H1 (cell line): Measurements from ENCODE around the gene STRN. TPM values are rescaled to one million over a fixed set of nuclear protein-coding genes. Genes with fewer than 3 reads are reported as not detected.

Source experiments
- CTCF ChIA-PET: fragments of 300-600 bp; sonication (Branson Sonifier 250); formaldehyde crosslinking; loops from one replicate; lab custom pipeline; 2021; ENCODE audit not compliant: partially characterized antibody; lab: Charles Lee
- POLR2A ChIA-PET: fragments of 300-600 bp; sonication (Branson Sonifier 250); formaldehyde crosslinking; loops from one replicate; lab custom pipeline; 2021; ENCODE audit warnings: inconsistent platforms; ENCODE audit not compliant: partially characterized antibody; lab: Charles Lee
- DNase-seq, 2 experiments: peaks; one replicate each; pipeline versions ENCODE4 v3.0.0 to v3.0.0-alpha.2; 2010 to 2022; ENCODE audit warnings: low spot score in 2 of 2, low read depth in 1 of 2, mixed read lengths in 1 of 2
- FAIRE-seq: peaks from 2 replicates; lab custom pipeline; 2011; peaks lifted over from hg19 to GRCh38; lab: Jason Lieb, UNC
- H2AFZ ChIP-seq: 2 replicates; pipeline ENCODE4 v1.8.1; 2012; ENCODE audit warnings: low read length, inconsistent platforms
- H2AK5ac ChIP-seq: 2 replicates; pipeline ENCODE4 v1.6.1; 2013; ENCODE audit warnings: low read depth, low read length
- H2BK120ac ChIP-seq: replicated peaks from 2 replicates; pipeline ENCODE3; 2013; ENCODE audit warnings: low read depth, low read length, inconsistent platforms
- H2BK12ac ChIP-seq: 2 replicates; pipeline ENCODE4 v1.6.1; 2013; ENCODE audit warnings: low read depth, low read length
- H2BK15ac ChIP-seq: 2 replicates; pipeline ENCODE4 v1.6.1; 2013; ENCODE audit warnings: low read length
- H2BK20ac ChIP-seq: 2 replicates; pipeline ENCODE4 v1.6.1; 2013; ENCODE audit warnings: low read length
- H2BK5ac ChIP-seq: 2 replicates; pipeline ENCODE4 v1.6.1; 2013; ENCODE audit warnings: low read depth, low read length
- H3K14ac ChIP-seq: 2 replicates; pipeline ENCODE4 v1.6.1; 2013; ENCODE audit warnings: inconsistent platforms; ENCODE audit not compliant: insufficient read length
- H3K18ac ChIP-seq: 2 replicates; pipeline ENCODE4 v1.6.1; 2013; ENCODE audit warnings: low read length; ENCODE audit errors: extremely low read depth
- H3K23ac ChIP-seq: 2 replicates; pipeline ENCODE4 v1.6.1; 2013; ENCODE audit warnings: inconsistent platforms; ENCODE audit not compliant: insufficient read length
- H3K23me2 ChIP-seq: 2 replicates; pipeline ENCODE4 v1.6.1; 2013; ENCODE audit warnings: low read depth, low read length
- H3K27ac ChIP-seq: 2 replicates; pipeline ENCODE4 v1.6.1; 2011; ENCODE audit warnings: low read depth, low read length, inconsistent platforms
- H3K27me3 ChIP-seq, 4 experiments: replicated peaks in 1 of 4; 1 replicate in 1 of 4; 2 replicates in 3 of 4; pipeline versions ENCODE4 v1.6.1 to v1.8.1; 2011 to 2013; ENCODE audit warnings: low read length in 3 of 4, mild to moderate bottlenecking in 3 of 4, inconsistent platforms in 2 of 4, mixed read lengths in 2 of 4, moderate library complexity in 1 of 4; ENCODE audit not compliant: control insufficient read depth in 3 of 4, insufficient read depth in 3 of 4; ENCODE audit errors: extremely low read depth in 1 of 4
- H3K36me3 ChIP-seq, 4 experiments: 2 replicates each; pipeline versions ENCODE4 v1.6.1 to v1.8.1; 2011 to 2013; ENCODE audit warnings: mild to moderate bottlenecking in 4 of 4, low read length in 3 of 4, moderate library complexity in 2 of 4, control low read depth in 1 of 4, inconsistent platforms in 1 of 4; ENCODE audit not compliant: insufficient read depth in 4 of 4, control insufficient read depth in 2 of 4
- H3K4ac ChIP-seq: replicated peaks from 2 replicates; pipeline ENCODE3; 2013; ENCODE audit warnings: low read length, low read depth, mixed read lengths, inconsistent platforms; ENCODE audit not compliant: insufficient read length
- H3K4me1 ChIP-seq, 4 experiments: replicated peaks in 1 of 4; 1 replicate in 1 of 4; 2 replicates in 3 of 4; pipeline versions ENCODE4 v1.6.1 to v1.8.1; 2011 to 2013; ENCODE audit warnings: low read length in 3 of 4, inconsistent platforms in 2 of 4, mixed read lengths in 1 of 4; ENCODE audit not compliant: insufficient read depth in 4 of 4, control insufficient read depth in 3 of 4
- H3K4me2 ChIP-seq, 2 experiments: 2 replicates each; pipeline versions ENCODE4 v1.6.1 to v1.8.1; 2011 to 2013; ENCODE audit warnings: low read depth in 2 of 2, low read length in 2 of 2, control low read depth in 1 of 2, inconsistent platforms in 1 of 2, mild to moderate bottlenecking in 1 of 2; ENCODE audit not compliant: insufficient read depth in 1 of 2
- H3K4me3 ChIP-seq, 4 experiments: fragments of 200-600, 300-600 bp in 1 of 4; sonication (generic), shearing (Covaris generic), sonication (Bioruptor Twin) in 1 of 4; 2 replicates each; pipeline versions ENCODE4 v1.5.1 to v1.8.1; 2011 to 2016; ENCODE audit warnings: low read length in 4 of 4, low read depth in 3 of 4, control low read depth in 2 of 4, inconsistent platforms in 2 of 4, mild to moderate bottlenecking in 2 of 4, mixed read lengths in 1 of 4, moderate library complexity in 1 of 4; ENCODE audit not compliant: insufficient read depth in 2 of 4; ENCODE audit errors: extremely low read depth in 1 of 4
- H3K56ac ChIP-seq: replicated peaks from 2 replicates; pipeline ENCODE3; 2013; ENCODE audit warnings: low read depth, mild to moderate bottlenecking, mixed read lengths, low read length, inconsistent platforms; ENCODE audit not compliant: insufficient read length
- H3K79me1 ChIP-seq: 2 replicates; pipeline ENCODE4 v1.6.1; 2013; ENCODE audit warnings: low read depth, low read length, control low read depth
- H3K79me2 ChIP-seq, 2 experiments: 2 replicates each; pipeline versions ENCODE4 v1.6.1 to v1.8.1; 2012 to 2013; ENCODE audit warnings: low read length in 2 of 2, mild to moderate bottlenecking in 2 of 2, inconsistent platforms in 1 of 2; ENCODE audit not compliant: insufficient read depth in 2 of 2, control insufficient read depth in 1 of 2
- H3K9ac ChIP-seq, 4 experiments: replicated peaks in 1 of 4; 1 replicate in 1 of 4; 2 replicates in 3 of 4; pipeline versions ENCODE4 v1.6.1 to v1.8.1; 2011 to 2013; ENCODE audit warnings: low read depth in 3 of 4, low read length in 3 of 4, control low read depth in 2 of 4, mild to moderate bottlenecking in 2 of 4, moderate library complexity in 2 of 4, inconsistent platforms in 1 of 4; ENCODE audit errors: extremely low read depth in 1 of 4
- H3K9me3 ChIP-seq, 2 experiments: 2 replicates each; pipeline versions ENCODE4 v1.6.1 to v1.8.1; 2012 to 2013; ENCODE audit warnings: mild to moderate bottlenecking in 2 of 2, moderate library complexity in 2 of 2, control low read depth in 1 of 2, inconsistent platforms in 1 of 2, low read depth in 1 of 2, low read length in 1 of 2, mixed read lengths in 1 of 2; ENCODE audit not compliant: insufficient read depth in 2 of 2
- H4K20me1 ChIP-seq, 2 experiments: replicated peaks in 1 of 2; 2 replicates each; pipeline versions ENCODE3 to v1.8.1; 2011 to 2013; ENCODE audit warnings: inconsistent platforms in 2 of 2, low read length in 2 of 2, mild to moderate bottlenecking in 1 of 2; ENCODE audit not compliant: insufficient read depth in 2 of 2, control insufficient read depth in 1 of 2
- H4K5ac ChIP-seq: 2 replicates; pipeline ENCODE4 v1.6.1; 2013; ENCODE audit warnings: low read length, low read depth, mixed read lengths, inconsistent platforms; ENCODE audit not compliant: insufficient read length
- H4K8ac ChIP-seq: 2 replicates; pipeline ENCODE4 v1.8.0; 2013; ENCODE audit warnings: mild to moderate bottlenecking, moderate library complexity, low read length, inconsistent platforms; ENCODE audit not compliant: insufficient read depth; ENCODE audit errors: extremely low read depth
- H4K91ac ChIP-seq: replicated peaks from 2 replicates; pipeline ENCODE3; 2013; ENCODE audit warnings: low read length, mixed read lengths, inconsistent platforms; ENCODE audit not compliant: insufficient read length
- BACH1 ChIP-seq: IDR thresholded peaks from 2 replicates; pipeline ENCODE4 v1.6.1; 2012; ENCODE audit warnings: low read length, improper control_type of control experiment
- BCL11A ChIP-seq, 2 experiments: IDR thresholded peaks; one replicate each; pipeline ENCODE4 v1.6.1; 2011; ENCODE audit warnings: low read depth in 2 of 2, low read length in 2 of 2, mild to moderate bottlenecking in 2 of 2
- CHD2 ChIP-seq: IDR thresholded peaks from 2 replicates; pipeline ENCODE4 v1.6.1; 2012; ENCODE audit warnings: low read length, improper control_type of control experiment
- CTBP2 ChIP-seq: IDR thresholded peaks from 2 replicates; pipeline ENCODE4 v1.7.0; 2011; ENCODE audit warnings: borderline replicate concordance, mild to moderate bottlenecking, moderate library complexity, mixed read lengths, low read length; ENCODE audit not compliant: insufficient read depth, insufficient read length
- GABPA ChIP-seq: IDR thresholded peaks from 2 replicates; pipeline ENCODE4 v1.6.1; 2011; ENCODE audit warnings: mild to moderate bottlenecking, low read length, moderate library complexity, borderline replicate concordance; ENCODE audit not compliant: insufficient read depth
- GTF2F1 ChIP-seq: IDR thresholded peaks from 2 replicates; pipeline ENCODE4 v1.6.1; 2012; ENCODE audit warnings: low read depth, low read length, improper control_type of control experiment, borderline replicate concordance
- MAFK ChIP-seq: IDR thresholded peaks from 2 replicates; pipeline ENCODE4 v1.6.1; 2012; ENCODE audit warnings: low read depth, mild to moderate bottlenecking, improper control_type of control experiment, low read length
- SP2 ChIP-seq: IDR thresholded peaks from 2 replicates; pipeline ENCODE4 v1.6.1; 2012; ENCODE audit warnings: mild to moderate bottlenecking, low read length, inconsistent platforms
- SRF ChIP-seq: IDR thresholded peaks from 2 replicates; pipeline ENCODE4 v1.6.1; 2011; ENCODE audit warnings: mild to moderate bottlenecking, low read depth, low read length, moderate library complexity
- TAF1 ChIP-seq: IDR thresholded peaks from 2 replicates; pipeline ENCODE4 v1.6.1; 2011; ENCODE audit warnings: mild to moderate bottlenecking, low read depth, low read length
- YY1 ChIP-seq: IDR thresholded peaks from 2 replicates; pipeline ENCODE4 v1.6.1; 2011; ENCODE audit warnings: low read depth, mild to moderate bottlenecking, low read length
- WGBS, 2 experiments: shearing (Covaris generic) in 1 of 2; methylation state at CpG; one replicate each; pipeline versions ENCODE4 v1.1.6 to v1.1.7; 2013 to 2015; ENCODE audit warnings: low lambda C conversion rate in 2 of 2, mixed read lengths in 2 of 2, inconsistent platforms in 1 of 2, low coverage in 1 of 2, missing lambda C conversion rate in 1 of 2; ENCODE audit not compliant: insufficient replicate concordance in 2 of 2, insufficient coverage in 1 of 2, insufficient read length in 1 of 2; ENCODE audit errors: extremely low coverage in 1 of 2, missing lambda C conversion rate in 1 of 2; 5-methylcytosine and 5-hydroxymethylcytosine counted together
- polyA plus RNA-seq, 7 experiments: library from polyadenylated mRNA; depleted of rRNA in 3 of 7; stranded (reverse) in 5 of 7; unstranded in 2 of 7; fragments of >200 nt in 5 of 7; fragments of 200-250 nt in 2 of 7; gene quantifications; 1 replicate in 5 of 7; 2 replicates in 1 of 7; 4 replicates in 1 of 7; pipeline versions ENCODE4 v1.2.1 to v1.2.3, GENCODE V29; 2011 to 2013; ENCODE audit warnings: missing spikeins in 2 of 7, mixed read lengths in 2 of 7
- total RNA-seq: library from RNA; stranded (reverse); fragmentation: NEBNext Ultra II Directional; extraction: Animal tissue kit (Norgen Biotek cat#: 25700); gene quantifications from 2 replicates; pipeline ENCODE4 v1.2.1, GENCODE V29; 2021
- TF ChIP-seq, protein P1 (sequence below): IDR thresholded peaks from 2 replicates; pipeline ENCODE4 v1.6.1; 2012; ENCODE audit warnings: inconsistent platforms

The STRN gene
- total and polyA plus RNA-seq, 2 of the 8 experiments (the other 6 are each of a cell fraction or from before 2014, with no cell fraction given) = 8.3 to 47.0 TPM

DNA sequence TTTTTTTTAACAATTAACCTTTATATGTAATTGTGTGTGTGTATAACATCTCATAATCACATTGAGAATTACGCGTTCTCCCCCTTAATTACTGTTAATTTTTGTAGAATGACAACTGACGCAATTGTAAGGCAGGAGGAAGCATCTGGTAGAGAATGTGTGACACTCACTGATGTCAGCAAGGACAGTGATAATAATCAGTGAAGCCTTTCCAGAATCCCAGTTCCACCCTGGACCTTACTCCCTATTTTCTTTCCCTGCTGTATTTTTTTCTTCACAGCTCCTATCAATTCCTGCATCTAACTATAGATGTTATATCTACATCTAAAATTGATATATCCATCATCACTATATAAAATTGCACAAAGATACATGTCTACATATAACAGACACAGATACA, 16.1 kb upstream of the STRN start:
- no peak overlapping the region for H2AK5ac ChIP-seq
- CTCF ChIA-PET = interaction anchor here (0.6 to 1.4 kb wide), 3 partner anchors 55 to 197 kb away, joined by 3 to 4 read pairs (median 4); no protein-coding TSS in a partner anchor
- no peak overlapping the region for H3K14ac ChIP-seq
- no peak overlapping the region for H2BK12ac ChIP-seq
- H4K91ac ChIP-seq = no peak overlapping the region
- H4K8ac ChIP-seq = no peak overlapping the region
- no peaks in the 10 kb centered on the region for H3K36me3 ChIP-seq
- no peak overlapping the region for H3K4ac ChIP-seq
- no peaks in the 10 kb centered on the region for H3K9me3 ChIP-seq
- H3K79me2 ChIP-seq = no peaks in the 10 kb centered on the region
- FAIRE-seq (no peak), DNase-seq (no peak)
- H4K5ac ChIP-seq = no peak overlapping the region
- H4K20me1 ChIP-seq = no peaks in the 10 kb centered on the region
- H3K4me1 ChIP-seq = no peaks in the 10 kb centered on the region
- H2BK15ac ChIP-seq = no peak overlapping the region
- H3K23me2 ChIP-seq = no peaks in the 10 kb centered on the region
- no peak overlapping the region for H3K27ac ChIP-seq
- no peaks in the 10 kb centered on the region for H3K79me1 ChIP-seq
- no peak overlapping the region for H3K4me3 ChIP-seq
- no peaks in the 10 kb centered on the region for H3K27me3 ChIP-seq
- no peak overlapping the region for H3K9ac ChIP-seq
- H3K56ac ChIP-seq = no peak overlapping the region
- H3K23ac ChIP-seq = no peak overlapping the region
- POLR2A ChIA-PET = no interaction called here
- H2BK5ac ChIP-seq = no peak overlapping the region
- no peak overlapping the region for H3K4me2 ChIP-seq
- H3K18ac ChIP-seq = no peak overlapping the region
- H2BK20ac ChIP-seq = no peak overlapping the region
- H2BK120ac ChIP-seq = no peak overlapping the region
- WGBS, 2 experiments = 90% methylated on average over 3 of the region's 3 CpGs; no CpG with 5 or more reads in 1 of the 2 experiments
- H2AFZ ChIP-seq = no peak overlapping the region
- no peak for TF ChIP-seq YY1
- no peak for TF ChIP-seq BACH1
- no peak for TF ChIP-seq CHD2
- no peak for TF ChIP-seq SRF
- no peak for TF ChIP-seq TAF1
- TF ChIP-seq GTF2F1 = no peak
- no peak for TF ChIP-seq GABPA
- TF ChIP-seq, protein P1, sequence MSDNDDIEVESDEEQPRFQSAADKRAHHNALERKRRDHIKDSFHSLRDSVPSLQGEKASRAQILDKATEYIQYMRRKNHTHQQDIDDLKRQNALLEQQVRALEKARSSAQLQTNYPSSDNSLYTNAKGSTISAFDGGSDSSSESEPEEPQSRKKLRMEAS = no peak
- TF ChIP-seq SP2 = no peak
- TF ChIP-seq BCL11A (IDR thresholded peaks at IDR 0.05; ENCODE audit: low read depth in 2 of 2, low read length in 2 of 2) = no peak
- no peak for TF ChIP-seq MAFK
- no peak for TF ChIP-seq CTBP2
